ENCODE measurements around the gene VPS37B. TPM values are rescaled to one million over a fixed set of nuclear protein-coding genes. Genes with fewer than 3 reads are reported as not detected.

VPS37B gene
- total and polyA plus RNA-seq, 2 of the 8 experiments (the other 6 are each of a cell fraction or from before 2014, with no cell fraction given), result 11.9 to 15.7 TPM

DNA sequence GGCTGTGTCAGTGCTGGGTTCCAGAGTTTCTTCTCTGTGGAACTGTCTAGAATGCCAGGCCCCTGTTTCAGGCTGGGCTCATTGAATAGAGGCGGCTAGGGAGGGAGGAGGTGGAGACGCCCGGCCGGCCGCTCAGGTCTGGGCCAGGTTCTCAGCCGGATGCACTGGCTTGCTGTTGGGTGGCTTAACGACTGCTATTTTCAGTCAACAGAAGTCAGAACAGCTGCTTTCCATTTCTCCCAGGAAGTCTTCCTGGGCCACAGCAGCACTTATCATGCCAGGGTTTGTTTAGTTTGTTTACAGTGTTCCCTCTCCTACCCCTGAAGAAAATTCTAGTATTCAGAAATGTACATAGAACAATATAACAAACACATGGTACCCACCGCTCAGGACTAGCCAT lies 26.0 kb upstream of the VPS37B start (continued):
- TF ChIP-seq, protein P1, sequence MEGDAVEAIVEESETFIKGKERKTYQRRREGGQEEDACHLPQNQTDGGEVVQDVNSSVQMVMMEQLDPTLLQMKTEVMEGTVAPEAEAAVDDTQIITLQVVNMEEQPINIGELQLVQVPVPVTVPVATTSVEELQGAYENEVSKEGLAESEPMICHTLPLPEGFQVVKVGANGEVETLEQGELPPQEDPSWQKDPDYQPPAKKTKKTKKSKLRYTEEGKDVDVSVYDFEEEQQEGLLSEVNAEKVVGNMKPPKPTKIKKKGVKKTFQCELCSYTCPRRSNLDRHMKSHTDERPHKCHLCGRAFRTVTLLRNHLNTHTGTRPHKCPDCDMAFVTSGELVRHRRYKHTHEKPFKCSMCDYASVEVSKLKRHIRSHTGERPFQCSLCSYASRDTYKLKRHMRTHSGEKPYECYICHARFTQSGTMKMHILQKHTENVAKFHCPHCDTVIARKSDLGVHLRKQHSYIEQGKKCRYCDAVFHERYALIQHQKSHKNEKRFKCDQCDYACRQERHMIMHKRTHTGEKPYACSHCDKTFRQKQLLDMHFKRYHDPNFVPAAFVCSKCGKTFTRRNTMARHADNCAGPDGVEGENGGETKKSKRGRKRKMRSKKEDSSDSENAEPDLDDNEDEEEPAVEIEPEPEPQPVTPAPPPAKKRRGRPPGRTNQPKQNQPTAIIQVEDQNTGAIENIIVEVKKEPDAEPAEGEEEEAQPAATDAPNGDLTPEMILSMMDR (IDR thresholded peaks at IDR 0.05; ENCODE audit: control extremely low read depth in 1 of 3, insufficient read depth in 1 of 3, low read depth in 1 of 3, low read length in 3 of 3), result no peak
- TF ChIP-seq EZH2 (IDR thresholded peaks at IDR 0.05; ENCODE audit: low read depth, low read length, severe bottlenecking) (no peak), BCL11A (IDR thresholded peaks at IDR 0.05; ENCODE audit: low read depth in 2 of 2, low read length in 2 of 2) (no peak), SIX5 (IDR thresholded peaks at IDR 0.05; ENCODE audit: low read depth, low read length) (no peak), EGR1 (IDR thresholded peaks at IDR 0.05; ENCODE audit: borderline replicate concordance, low read depth, low read length) (no peak), TEAD4 (IDR thresholded peaks at IDR 0.05; ENCODE audit: low read depth, low read length) (no peak), KDM1A (IDR thresholded peaks at IDR 0.05; ENCODE audit: borderline replicate concordance, low read length) (no peak), SP4 (IDR thresholded peaks at IDR 0.05; ENCODE audit: low read length) (no peak), HDAC2 (IDR thresholded peaks at IDR 0.05; ENCODE audit: borderline replicate concordance in 1 of 2, low read depth in 2 of 2, low read length in 2 of 2) (no peak)
- TF ChIP-seq, protein P2, sequence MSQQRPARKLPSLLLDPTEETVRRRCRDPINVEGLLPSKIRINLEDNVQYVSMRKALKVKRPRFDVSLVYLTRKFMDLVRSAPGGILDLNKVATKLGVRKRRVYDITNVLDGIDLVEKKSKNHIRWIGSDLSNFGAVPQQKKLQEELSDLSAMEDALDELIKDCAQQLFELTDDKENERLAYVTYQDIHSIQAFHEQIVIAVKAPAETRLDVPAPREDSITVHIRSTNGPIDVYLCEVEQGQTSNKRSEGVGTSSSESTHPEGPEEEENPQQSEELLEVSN (IDR thresholded peaks at IDR 0.05), result no peak

Data from H1 (cell line).